Neuronal stem cell (in vitro differentiated cells): ENCODE measurements around the gene TMEM175.

Source experiments
- DNase-seq: peaks from one replicate; pipeline ENCODE4 v3.0.0-alpha.2; 2013; ENCODE audit warnings: low spot score
- H2AFZ ChIP-seq: one replicate; pipeline ENCODE4 v1.6.1; 2013; ENCODE audit warnings: mild to moderate bottlenecking, low read length, inconsistent platforms
- H2AK5ac ChIP-seq: 2 replicates; pipeline ENCODE4 v1.6.1; 2013; ENCODE audit warnings: low read depth, mild to moderate bottlenecking, inconsistent platforms, low read length, moderate library complexity, mixed read lengths
- H2BK120ac ChIP-seq: 2 replicates; pipeline ENCODE4 v1.6.1; 2013; ENCODE audit warnings: low read depth, mild to moderate bottlenecking, inconsistent platforms, low read length, moderate library complexity, mixed read lengths
- H2BK12ac ChIP-seq: one replicate; pipeline ENCODE4 v1.6.1; 2013; ENCODE audit warnings: low read length, inconsistent platforms
- H2BK15ac ChIP-seq: 2 replicates; pipeline ENCODE4 v1.6.1; 2013; ENCODE audit warnings: mild to moderate bottlenecking, low read length, inconsistent platforms, mixed read lengths
- H2BK5ac ChIP-seq: one replicate; pipeline ENCODE4 v1.6.1; 2013; ENCODE audit warnings: inconsistent platforms, mild to moderate bottlenecking, low read length, moderate library complexity
- H3K14ac ChIP-seq: one replicate; pipeline ENCODE4 v1.6.1; 2013; ENCODE audit warnings: low read length, inconsistent platforms
- H3K18ac ChIP-seq: 2 replicates; pipeline ENCODE4 v1.6.1; 2013; ENCODE audit warnings: low read length, inconsistent platforms
- H3K23ac ChIP-seq: 2 replicates; pipeline ENCODE4 v1.6.1; 2013; ENCODE audit warnings: low read depth, mild to moderate bottlenecking, mixed read lengths, low read length, inconsistent platforms; ENCODE audit not compliant: poor library complexity
- H3K27ac ChIP-seq: replicated peaks from 3 replicates; pipeline ENCODE4 v1.5.1; 2013; ENCODE audit warnings: low read length, inconsistent platforms
- H3K27me3 ChIP-seq, 3 experiments: 2 replicates each; pipeline ENCODE4 v1.6.1; 2013; ENCODE audit warnings: low read length in 3 of 3, mild to moderate bottlenecking in 2 of 3, inconsistent platforms in 1 of 3, low read depth in 1 of 3, mixed read lengths in 1 of 3, moderate library complexity in 1 of 3; ENCODE audit not compliant: control insufficient read depth in 3 of 3, insufficient read depth in 3 of 3
- H3K36me3 ChIP-seq, 2 donors: replicated peaks in 1 of 2; 2 replicates each; pipeline ENCODE4 v1.6.1; 2013; ENCODE audit warnings: low read length in 2 of 2; ENCODE audit not compliant: control insufficient read depth in 2 of 2, insufficient read depth in 2 of 2
- H3K4ac ChIP-seq: 2 replicates; pipeline ENCODE4 v1.6.1; 2013; ENCODE audit warnings: inconsistent platforms, mild to moderate bottlenecking, low read length, moderate library complexity
- H3K4me1 ChIP-seq, 2 donors: 1 replicate in 1 of 2; 2 replicates in 1 of 2; pipeline ENCODE4 v1.6.1; 2013; ENCODE audit warnings: low read length in 2 of 2, low read depth in 1 of 2; ENCODE audit not compliant: control insufficient read depth in 2 of 2, insufficient read depth in 1 of 2
- H3K4me2 ChIP-seq: one replicate; pipeline ENCODE4 v1.6.1; 2013; ENCODE audit warnings: mild to moderate bottlenecking, low read length, inconsistent platforms; ENCODE audit not compliant: insufficient read depth, poor library complexity, severe bottlenecking
- H3K4me3 ChIP-seq, 2 donors: 2 replicates each; pipeline ENCODE4 v1.5.1; 2013; ENCODE audit warnings: low read length in 2 of 2, mild to moderate bottlenecking in 2 of 2, inconsistent platforms in 1 of 2, moderate library complexity in 1 of 2
- H3K79me1 ChIP-seq: one replicate; pipeline ENCODE4 v1.6.1; 2013; ENCODE audit warnings: low read depth, mild to moderate bottlenecking, inconsistent platforms, low read length, moderate library complexity
- H3K9ac ChIP-seq: one replicate; pipeline ENCODE4 v1.6.1; 2013; ENCODE audit warnings: mild to moderate bottlenecking, low read depth, low read length, inconsistent platforms; ENCODE audit not compliant: poor library complexity
- H3K9me3 ChIP-seq, 2 donors: replicated peaks in 1 of 2; 2 replicates each; pipeline versions ENCODE3 to v1.6.1; 2013; ENCODE audit warnings: low read length in 2 of 2, mild to moderate bottlenecking in 2 of 2, inconsistent platforms in 1 of 2, low read depth in 1 of 2, mixed read lengths in 1 of 2, moderate library complexity in 1 of 2; ENCODE audit not compliant: control insufficient read depth in 2 of 2, insufficient read depth in 1 of 2
- H4K8ac ChIP-seq: one replicate; pipeline ENCODE4 v1.6.1; 2013; ENCODE audit warnings: low read depth, mild to moderate bottlenecking, inconsistent platforms, low read length, moderate library complexity
- H4K91ac ChIP-seq: one replicate; pipeline ENCODE4 v1.6.1; 2013; ENCODE audit warnings: low read length, low read depth, mild to moderate bottlenecking, inconsistent platforms; ENCODE audit not compliant: poor library complexity
- WGBS, 2 donors: extraction: QIAGEN DNeasy Blood & Tissue Kit; methylation state at CpG; one replicate each; pipeline ENCODE4 v1.1.7; 2013; ENCODE audit warnings: missing lambda C conversion rate in 2 of 2, mixed read lengths in 1 of 2; ENCODE audit not compliant: insufficient read length in 2 of 2, insufficient replicate concordance in 1 of 2; ENCODE audit errors: extremely low coverage in 2 of 2; 5-methylcytosine and 5-hydroxymethylcytosine counted together

TMEM175 gene

GRCh38 chr4:950136-951020 is 18.1 kb downstream of the TMEM175 start:
- Histone ChIP-seq H3K4me3 (no peak overlapping the region), H2BK5ac (no peak overlapping the region), H4K8ac (no peak overlapping the region), H2AK5ac (no peak overlapping the region), H3K9ac (no peak overlapping the region), H3K18ac (peak overlapping the region; percentile 71), H3K27me3 (peaks cover 0 to 18% (median 0%) of the 10 kb centered on the region in 3 experiments), H2BK12ac (no peak overlapping the region), H3K14ac (peak overlapping the region; percentile 17), H3K4me1 (peaks cover 4 to 11% of the 10 kb centered on the region in 2 donors), H3K36me3 (no peaks in the 10 kb centered on the region), H3K23ac (no peak overlapping the region), H3K27ac (no peak overlapping the region), H2BK15ac (no peak overlapping the region), H3K79me1 (peaks cover 4% of the 10 kb centered on the region), H2BK120ac (no peak overlapping the region), H3K9me3 (no peaks in the 10 kb centered on the region), H4K91ac (no peak overlapping the region), H2AFZ (no peak overlapping the region), H3K4me2 (no peak overlapping the region), H3K4ac (no peak overlapping the region)
- DNase-seq: no peak
- no CpG with 5 or more reads among the region's 30 CpGs for WGBS, 2 donors

GRCh38 chr4:951186-951585 is 18.9 kb downstream of the TMEM175 start:
- Histone ChIP-seq H3K23ac (peak overlapping the region; percentile 73), H4K8ac (no peak overlapping the region), H2AK5ac (peak overlapping the region; percentile 63), H3K4ac (no peak overlapping the region), H3K4me1 (peaks cover 0 to 6% of the 10 kb centered on the region in 2 donors), H3K18ac (peak overlapping the region; percentile 87), H3K27ac (no peak overlapping the region), H2BK5ac (no peak overlapping the region), H2BK12ac (no peak overlapping the region), H2AFZ (no peak overlapping the region), H3K36me3 (no peaks in the 10 kb centered on the region), H3K4me2 (peak overlapping the region; percentile 25), H3K9me3 (no peaks in the 10 kb centered on the region), H3K4me3 (no peak overlapping the region), H3K79me1 (peaks cover 2% of the 10 kb centered on the region), H4K91ac (no peak overlapping the region), H3K9ac (peak overlapping the region; percentile 77), H2BK15ac (peak overlapping the region; percentile 81), H3K27me3 (peaks cover 0 to 10% (median 0%) of the 10 kb centered on the region in 3 experiments), H2BK120ac (no peak overlapping the region), H3K14ac (no peak overlapping the region)
- no peak for DNase-seq
- no CpG with 5 or more reads among the region's 7 CpGs for WGBS, 2 donors

GRCh38 chr4:951594-952468 is 19.6 kb downstream of the TMEM175 start:
- WGBS, 2 donors: no CpG with 5 or more reads among the region's 23 CpGs
- Histone ChIP-seq H3K14ac (no peak overlapping the region), H3K4ac (no peak overlapping the region), H2BK5ac (no peak overlapping the region), H3K36me3 (no peaks in the 10 kb centered on the region), H3K4me3 (no peak overlapping the region), H4K8ac (no peak overlapping the region), H3K23ac (peak overlapping the region; percentile 73), H3K4me1 (peaks cover 0 to 6% of the 10 kb centered on the region in 2 donors), H3K79me1 (peaks cover 2% of the 10 kb centered on the region), H3K18ac (peak overlapping the region; percentile 87), H3K27ac (no peak overlapping the region), H3K27me3 (peaks cover 0 to 4% (median 0%) of the 10 kb centered on the region in 3 experiments), H2AK5ac (peak overlapping the region; percentile 63), H2AFZ (no peak overlapping the region), H2BK12ac (no peak overlapping the region), H3K9me3 (no peaks in the 10 kb centered on the region), H3K9ac (peak overlapping the region; percentile 77), H4K91ac (peak overlapping the region; percentile 72), H2BK120ac (no peak overlapping the region), H3K4me2 (peak overlapping the region; percentile 25), H2BK15ac (peak overlapping the region; percentile 81)
- DNase-seq: no peak
